Panc1 (cell line): ENCODE measurements around the gene FIBP. TPM values are rescaled to one million over a fixed set of nuclear protein-coding genes. Genes with fewer than 3 reads are reported as not detected.
A peak's percentile ranks its signal among the peaks of the same experiment; 100 is the strongest.
"Not testable (repeated sequence)": the region's sequence is repeated elsewhere in the genome, so short reads cannot be mapped to it uniquely, and the experiment has no call there.

ENCODE experiments used
- ATAC-seq: fragments of 200-7000 bp; cut with Tn5 transposase; 2 replicates; pipeline ENCODE4 v1.9.1; 2020; ENCODE audit warnings: mild to moderate bottlenecking, moderate library complexity
- BruUV-seq: library from RNA; stranded (reverse); fragments of 400-500 nt; replicated peaks from 2 replicates; lab custom pipeline; 2021; lab: Mats Ljungman, UMichigan
- CTCF ChIA-PET: fragments of 300-600 bp; sonication (Branson Sonifier 250); formaldehyde crosslinking; loops from one replicate; lab custom pipeline; 2022; ENCODE audit warnings: antibody characterized with exemption; lab: Charles Lee
- POLR2A ChIA-PET: fragments of 300-600 bp; sonication (Branson Sonifier 250); formaldehyde crosslinking; loops from one replicate; lab custom pipeline; 2022; ENCODE audit warnings: antibody characterized with exemption; lab: Charles Lee
- DNase-seq: peaks from one replicate; pipeline ENCODE4 v3.0.0-alpha.2; 2010; ENCODE audit warnings: low read depth, low spot score
- H3K27ac ChIP-seq: 2 replicates; pipeline ENCODE4 v1.5.1; 2011; ENCODE audit warnings: mild to moderate bottlenecking, low read length, inconsistent platforms
- H3K27me3 ChIP-seq: fragments of 200-500 bp; sonication (Bioruptor generic); 2 replicates; pipeline ENCODE4 v1.6.0; 2014; ENCODE audit warnings: low read length, inconsistent platforms; ENCODE audit not compliant: control insufficient read depth, insufficient read depth
- H3K36me3 ChIP-seq: fragments of 200-500 bp; sonication (Bioruptor generic); 2 replicates; pipeline ENCODE4 v1.5.1; 2014; ENCODE audit warnings: inconsistent platforms, mild to moderate bottlenecking, low read length, moderate library complexity; ENCODE audit not compliant: control insufficient read depth, insufficient read depth
- H3K4me1 ChIP-seq: 2 replicates; pipeline ENCODE4 v1.5.1; 2011; ENCODE audit warnings: inconsistent platforms, mild to moderate bottlenecking, low read length, moderate library complexity; ENCODE audit not compliant: control insufficient read depth, insufficient read depth
- H3K4me3 ChIP-seq, 2 experiments: 2 replicates each; pipeline ENCODE4 v1.5.1; 2011 to 2012; ENCODE audit warnings: low read depth in 2 of 2, low read length in 2 of 2, mild to moderate bottlenecking in 2 of 2, inconsistent platforms in 1 of 2, moderate library complexity in 1 of 2
- H3K9me3 ChIP-seq: fragments of 200-500 bp; sonication (Bioruptor generic); 2 replicates; pipeline ENCODE4 v1.5.1; 2014; ENCODE audit warnings: low read depth, mild to moderate bottlenecking, inconsistent platforms, low read length, moderate library complexity; ENCODE audit not compliant: control insufficient read depth, insufficient read depth
- CTCF ChIP-seq: fragments of 450-650 bp; IDR thresholded peaks from 2 replicates; pipeline ENCODE4 v1.5.1; 2017; ENCODE audit warnings: mild to moderate bottlenecking
- POLR2AphosphoS5 ChIP-seq: IDR thresholded peaks from 2 replicates; pipeline ENCODE4 v1.6.1; 2012; ENCODE audit warnings: mild to moderate bottlenecking, low read depth, low read length, moderate library complexity
- REST ChIP-seq, 2 experiments: IDR thresholded peaks; 2 replicates each; pipeline ENCODE4 v1.6.1; 2011 to 2012; ENCODE audit warnings: low read depth in 2 of 2, control low read depth in 1 of 2, low read length in 1 of 2, mild to moderate bottlenecking in 1 of 2, moderate library complexity in 1 of 2; ENCODE audit not compliant: insufficient read depth in 1 of 2
- SIN3A ChIP-seq: IDR thresholded peaks from 2 replicates; pipeline ENCODE4 v1.6.1; 2012; ENCODE audit warnings: low read depth, mild to moderate bottlenecking, low read length, moderate library complexity, borderline replicate concordance; ENCODE audit not compliant: insufficient read depth
- TCF7L2 ChIP-seq: IDR thresholded peaks from 2 replicates; pipeline ENCODE4 v1.6.1; 2011; ENCODE audit warnings: mild to moderate bottlenecking, low read depth, low read length, inconsistent platforms
- in situ Hi-C: cut with HindIII; loops from 2 replicates; pipeline ENCODE4 v1.10.0; 2016; ENCODE audit warnings: low sequenced_read_pairs, low pct_unique_long_range_greater_than_20kb
- intact Hi-C: fragments of 100-400 bp; cut with micrococcal nuclease; formaldehyde crosslinking; loops from one replicate; pipeline ENCODE4 v1.10.0; 2022; ENCODE audit not compliant: unreplicated experiment
- total RNA-seq: library from RNA; stranded (reverse); gene quantifications from one replicate; pipeline ENCODE4 v1.2.1, GENCODE V29; 2021; ENCODE audit not compliant: unreplicated experiment

The FIBP gene
- total RNA-seq, 1 experiment from 2014 or later = 105 TPM

GRCh38 chr11:65892137-65892540 lies 3.9 kb upstream of the FIBP start:
- ChIA-PET POLR2A (interaction anchor here (0.5 to 2.2 kb wide), 3 partner anchors 19 to 1489 kb away, joined by 4 to 8 read pairs (median 6); no protein-coding TSS in a partner anchor), CTCF (interaction anchor here (0.9 kb wide), 1 partner anchor 181 kb away, joined by 3 read pairs; no protein-coding TSS in a partner anchor)
- H3K36me3 ChIP-seq, in situ Hi-C loops, intact Hi-C loops, H3K27me3 ChIP-seq, H3K9me3 ChIP-seq, DNase-seq, BruUV-seq: not testable (repeated sequence)
- ATAC-seq = peak; percentile 0
- Histone ChIP-seq H3K27ac (peak overlapping the region; percentile 87), H3K4me3 (peak overlapping the region; percentile 88 to 93), H3K4me1 (peaks cover 71% of the 10 kb centered on the region)
- peak; percentile 56; the same call in 1 of the 2 replicates for TF ChIP-seq CTCF

- in situ Hi-C loops = no loop called here
- H3K4me1 ChIP-seq = peaks cover 71% of the 10 kb centered on the region
- no peak for DNase-seq
- ChIA-PET POLR2A (interaction anchor here (0.5 to 2.2 kb wide), 6 partner anchors 15 to 1490 kb away, joined by 3 to 8 read pairs (median 4); no protein-coding TSS in a partner anchor), CTCF (interaction anchor here (0.9 to 1.1 kb wide), 3 partner anchors 21 to 180 kb away, joined by 3 read pairs; no protein-coding TSS in a partner anchor)
- peak overlapping the region; percentile 87 for H3K27ac ChIP-seq
- intact Hi-C loops = no loop called here
- H3K9me3 ChIP-seq = no peaks in the 10 kb centered on the region
- BruUV-seq = TSS peak; percentile 95
- peak; percentile 95 for TF ChIP-seq SIN3A
- TF ChIP-seq TCF7L2 = no peak
- peak; percentile 96 for TF ChIP-seq POLR2AphosphoS5
- peak in 1 of 2 experiments; percentile 72; a peak in 1 of 4 replicates for TF ChIP-seq REST (IDR thresholded peaks at IDR 0.05; ENCODE audit: insufficient read depth in 1 of 2, low read depth in 2 of 2, low read length in 1 of 2)
- TF ChIP-seq CTCF = peak; percentile 84
- no peaks in the 10 kb centered on the region; the same call in 1 of the 2 replicates for H3K36me3 ChIP-seq
- ATAC-seq = peak; percentile 20
- H3K27me3 ChIP-seq = no peaks in the 10 kb centered on the region
- peak overlapping the region; percentile 88 to 93 for H3K4me3 ChIP-seq
Measured at GRCh38 chr11:65891219-65892136, 3.2 kb upstream of the FIBP start.
